HepG2 (cell line): ENCODE data around the gene SNX22. TPM values are rescaled to one million over a fixed set of nuclear protein-coding genes. Genes with fewer than 3 reads are reported as not detected.

Experiments
- BRF2 ChIP-seq: sonication (generic); formaldehyde crosslinking; IDR thresholded peaks from 2 replicates; pipeline ENCODE4 v1.8.1; 2022; ENCODE audit warnings: mild to moderate bottlenecking, missing genetic modification reagents
- E2F1 ChIP-seq: sonication (generic); formaldehyde crosslinking; IDR thresholded peaks from 2 replicates; pipeline ENCODE4 v1.5.0; 2020; ENCODE audit warnings: missing genetic modification reagents
- E2F5 ChIP-seq: sonication (generic); formaldehyde crosslinking; conservative IDR thresholded peaks from 2 replicates; pipeline ENCODE4 v1.4.0; 2020; ENCODE audit warnings: missing genetic modification reagents
- FOXA1 ChIP-seq, 2 experiments: fragments of 450-650 bp in 1 of 2; sonication (generic) in 1 of 2; formaldehyde crosslinking in 1 of 2; IDR thresholded peaks; 2 replicates each; pipeline versions ENCODE4 v1.4.0 to v1.6.1; 2016 to 2020; ENCODE audit warnings: missing genetic modification reagents in 1 of 2
- HHEX ChIP-seq: IDR thresholded peaks from 2 replicates; pipeline ENCODE4 v1.6.1; 2016; ENCODE audit warnings: control low read depth
- IRX3 ChIP-seq: sonication (generic); formaldehyde crosslinking; IDR thresholded peaks from 2 replicates; pipeline ENCODE4 v1.8.1; 2023; ENCODE audit warnings: mild to moderate bottlenecking, low read depth, missing genetic modification reagents, borderline replicate concordance
- NFKBIZ ChIP-seq: IDR thresholded peaks from 2 replicates; pipeline ENCODE4 v1.6.1; 2018; ENCODE audit warnings: missing genetic modification reagents, missing compliant biosample characterization
- POGK ChIP-seq: sonication (generic); formaldehyde crosslinking; conservative IDR thresholded peaks from 2 replicates; pipeline ENCODE4 v1.8.0; 2022; ENCODE audit warnings: mild to moderate bottlenecking, moderate library complexity, missing genetic modification reagents
- RFX5 ChIP-seq: IDR thresholded peaks from 2 replicates; pipeline ENCODE4 v1.6.1; 2011; ENCODE audit warnings: low read depth, low read length, improper control_type of control experiment
- SUZ12 ChIP-seq: fragments of 150-350 bp; IDR thresholded peaks from 2 replicates; pipeline ENCODE4 v1.6.1; 2014; ENCODE audit warnings: low read depth, low read length
- ZFP1 ChIP-seq: IDR thresholded peaks from 2 replicates; pipeline ENCODE4 v1.6.1; 2016
- ZGPAT ChIP-seq: IDR thresholded peaks from 2 replicates; pipeline ENCODE4 v1.6.1; 2016; ENCODE audit warnings: mild to moderate bottlenecking
- ZNF30 ChIP-seq: sonication (generic); formaldehyde crosslinking; IDR thresholded peaks from 2 replicates; pipeline ENCODE4 v1.5.0; 2020; ENCODE audit warnings: mild to moderate bottlenecking, missing genetic modification reagents
- ZNF512B ChIP-seq: sonication (generic); formaldehyde crosslinking; IDR thresholded peaks from 2 replicates; pipeline ENCODE4 v1.5.1; 2020; ENCODE audit warnings: missing genetic modification reagents, mild to moderate bottlenecking, borderline replicate concordance
- ZNF557 ChIP-seq: sonication (generic); formaldehyde crosslinking; IDR thresholded peaks from 2 replicates; pipeline ENCODE4 v1.4.0; 2020; ENCODE audit warnings: missing genetic modification reagents
- ZNF772 ChIP-seq: sonication (generic); formaldehyde crosslinking; IDR thresholded peaks from 2 replicates; pipeline ENCODE4 v1.5.0; 2020; ENCODE audit warnings: mild to moderate bottlenecking, missing genetic modification reagents
- polyA plus RNA-seq, 8 experiments: library from polyadenylated mRNA; depleted of rRNA in 3 of 8; stranded (reverse) in 7 of 8; unstranded in 1 of 8; fragments of >200 nt; fragmentation: Illumina TruSeq in 4 of 8; extraction: Trizol in 4 of 8; gene quantifications; 2 replicates each; pipeline versions ENCODE4 v1.2.1 to v1.2.3, GENCODE V29; 2011 to 2016; ENCODE audit warnings: low read depth in 4 of 8, missing spikeins in 1 of 8, mixed read lengths in 1 of 8; ENCODE audit not compliant: insufficient read depth in 1 of 8
- total RNA-seq, 5 experiments: library from RNA; depleted of rRNA; stranded (reverse); fragments of >200 nt; fragmentation: Illumina TruSeq; extraction: Trizol; gene quantifications; 2 replicates each; pipeline ENCODE4 v1.2.3, GENCODE V29; 2016; ENCODE audit warnings: low read depth in 1 of 5
- TF ChIP-seq, protein P1 (sequence below): sonication (generic); formaldehyde crosslinking; IDR thresholded peaks from 2 replicates; pipeline ENCODE4 v1.8.1; 2023; ENCODE audit warnings: missing genetic modification reagents, inconsistent platforms, borderline replicate concordance

Gene SNX22
- total and polyA plus RNA-seq, 2 of the 13 experiments (the other 11 are each of a cell fraction or from before 2014, with no cell fraction given), result 2.3 to 5.5 TPM

- TF ChIP-seq E2F1, result no peak
- TF ChIP-seq RFX5, result peak; percentile 74
- no peak for TF ChIP-seq ZNF512B (CRISPR knock-in tag)
- TF ChIP-seq HHEX (CRISPR knock-in tag), result no peak
- TF ChIP-seq ZFP1 (CRISPR knock-in tag), result no peak
- TF ChIP-seq ZNF772, result peak; percentile 73; the same call in 1 of the 2 replicates
- TF ChIP-seq IRX3, result no peak
- TF ChIP-seq, protein P1, sequence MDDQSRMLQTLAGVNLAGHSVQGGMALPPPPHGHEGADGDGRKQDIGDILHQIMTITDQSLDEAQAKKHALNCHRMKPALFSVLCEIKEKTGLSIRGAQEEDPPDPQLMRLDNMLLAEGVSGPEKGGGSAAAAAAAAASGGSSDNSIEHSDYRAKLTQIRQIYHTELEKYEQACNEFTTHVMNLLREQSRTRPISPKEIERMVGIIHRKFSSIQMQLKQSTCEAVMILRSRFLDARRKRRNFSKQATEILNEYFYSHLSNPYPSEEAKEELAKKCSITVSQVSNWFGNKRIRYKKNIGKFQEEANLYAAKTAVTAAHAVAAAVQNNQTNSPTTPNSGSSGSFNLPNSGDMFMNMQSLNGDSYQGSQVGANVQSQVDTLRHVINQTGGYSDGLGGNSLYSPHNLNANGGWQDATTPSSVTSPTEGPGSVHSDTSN (CRISPR knock-in tag), result no peak
- no peak for TF ChIP-seq FOXA1 (IDR thresholded peaks at IDR 0.05)
- no peak for TF ChIP-seq FOXA1 (CRISPR knock-in tag; IDR thresholded peaks at IDR 0.05)
- no peak for TF ChIP-seq SUZ12
- TF ChIP-seq POGK (CRISPR knock-in tag), result peak; percentile 68; the same call in 1 of the 2 replicates
- no peak; the same call in 1 of the 2 replicates for TF ChIP-seq BRF2 (CRISPR knock-in tag)
- TF ChIP-seq E2F5 (CRISPR knock-in tag), result no peak
- no peak for TF ChIP-seq ZNF557 (CRISPR knock-in tag)
- peak; percentile 59; the same call in 1 of the 2 replicates for TF ChIP-seq ZGPAT (CRISPR knock-in tag)
- peak; percentile 32; the same call in 1 of the 2 replicates for TF ChIP-seq NFKBIZ
- no peak for TF ChIP-seq ZNF30 (CRISPR knock-in tag)
Measured at GRCh38 chr15:64153480-64154367, 2.2 kb downstream of the SNX22 start (continued).
